ENCODE results near the gene BASP1.
"Not testable (repeated sequence)": the region's sequence is repeated elsewhere in the genome, so short reads cannot be mapped to it uniquely, and the experiment has no call there.

DNA sequence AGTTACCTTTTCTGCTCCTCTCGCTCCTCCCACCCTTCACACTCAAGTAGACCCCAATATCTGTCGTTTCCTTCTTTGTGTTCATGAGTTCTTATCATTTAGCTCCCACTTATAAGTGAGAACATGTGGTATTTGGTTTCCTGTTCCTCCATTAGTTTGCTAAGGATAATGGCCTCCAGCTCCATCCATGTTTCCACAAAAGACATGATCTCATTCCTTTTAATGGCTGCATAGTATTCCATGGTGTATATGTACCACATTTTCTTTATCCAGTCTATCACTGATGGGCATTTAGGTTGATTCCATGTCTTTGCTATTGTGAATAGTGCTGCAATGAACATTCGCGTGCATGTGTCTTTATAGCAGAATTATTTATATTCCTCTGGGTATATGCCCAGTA lies 90.0 kb downstream of the BASP1 start:
- not testable (repeated sequence) for TF ChIP-seq PATZ1 (CRISPR knock-in tag; IDR thresholded peaks at IDR 0.05; ENCODE audit: borderline replicate concordance); GLIS3 (CRISPR knock-in tag; IDR thresholded peaks at IDR 0.05); ISL1 (CRISPR knock-in tag; IDR thresholded peaks at IDR 0.05); SNAI2 (CRISPR knock-in tag; IDR thresholded peaks at IDR 0.05)
- TF ChIP-seq, protein P1, sequence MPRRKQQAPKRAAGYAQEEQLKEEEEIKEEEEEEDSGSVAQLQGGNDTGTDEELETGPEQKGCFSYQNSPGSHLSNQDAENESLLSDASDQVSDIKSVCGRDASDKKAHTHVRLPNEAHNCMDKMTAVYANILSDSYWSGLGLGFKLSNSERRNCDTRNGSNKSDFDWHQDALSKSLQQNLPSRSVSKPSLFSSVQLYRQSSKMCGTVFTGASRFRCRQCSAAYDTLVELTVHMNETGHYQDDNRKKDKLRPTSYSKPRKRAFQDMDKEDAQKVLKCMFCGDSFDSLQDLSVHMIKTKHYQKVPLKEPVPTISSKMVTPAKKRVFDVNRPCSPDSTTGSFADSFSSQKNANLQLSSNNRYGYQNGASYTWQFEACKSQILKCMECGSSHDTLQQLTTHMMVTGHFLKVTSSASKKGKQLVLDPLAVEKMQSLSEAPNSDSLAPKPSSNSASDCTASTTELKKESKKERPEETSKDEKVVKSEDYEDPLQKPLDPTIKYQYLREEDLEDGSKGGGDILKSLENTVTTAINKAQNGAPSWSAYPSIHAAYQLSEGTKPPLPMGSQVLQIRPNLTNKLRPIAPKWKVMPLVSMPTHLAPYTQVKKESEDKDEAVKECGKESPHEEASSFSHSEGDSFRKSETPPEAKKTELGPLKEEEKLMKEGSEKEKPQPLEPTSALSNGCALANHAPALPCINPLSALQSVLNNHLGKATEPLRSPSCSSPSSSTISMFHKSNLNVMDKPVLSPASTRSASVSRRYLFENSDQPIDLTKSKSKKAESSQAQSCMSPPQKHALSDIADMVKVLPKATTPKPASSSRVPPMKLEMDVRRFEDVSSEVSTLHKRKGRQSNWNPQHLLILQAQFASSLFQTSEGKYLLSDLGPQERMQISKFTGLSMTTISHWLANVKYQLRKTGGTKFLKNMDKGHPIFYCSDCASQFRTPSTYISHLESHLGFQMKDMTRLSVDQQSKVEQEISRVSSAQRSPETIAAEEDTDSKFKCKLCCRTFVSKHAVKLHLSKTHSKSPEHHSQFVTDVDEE (CRISPR knock-in tag; IDR thresholded peaks at IDR 0.05), result not testable (repeated sequence)
